ENCODE data around the gene IRX3.
"Not testable (repeated sequence)": the region's sequence is repeated elsewhere in the genome, so short reads cannot be mapped to it uniquely, and the experiment has no call there.

IRX3 gene

GRCh38 chr16:54268766-54269165 is 17.8 kb downstream of the IRX3 start:
- no peak for DNase-seq (ENCODE audit: low read depth)
- no peak overlapping the region for H3K4me3 ChIP-seq (ENCODE audit: low read depth, low read length)
- in situ Hi-C loops (cut with HindIII; ENCODE audit: low sequenced_read_pairs): no loop called here
- TF ChIP-seq, protein P1, sequence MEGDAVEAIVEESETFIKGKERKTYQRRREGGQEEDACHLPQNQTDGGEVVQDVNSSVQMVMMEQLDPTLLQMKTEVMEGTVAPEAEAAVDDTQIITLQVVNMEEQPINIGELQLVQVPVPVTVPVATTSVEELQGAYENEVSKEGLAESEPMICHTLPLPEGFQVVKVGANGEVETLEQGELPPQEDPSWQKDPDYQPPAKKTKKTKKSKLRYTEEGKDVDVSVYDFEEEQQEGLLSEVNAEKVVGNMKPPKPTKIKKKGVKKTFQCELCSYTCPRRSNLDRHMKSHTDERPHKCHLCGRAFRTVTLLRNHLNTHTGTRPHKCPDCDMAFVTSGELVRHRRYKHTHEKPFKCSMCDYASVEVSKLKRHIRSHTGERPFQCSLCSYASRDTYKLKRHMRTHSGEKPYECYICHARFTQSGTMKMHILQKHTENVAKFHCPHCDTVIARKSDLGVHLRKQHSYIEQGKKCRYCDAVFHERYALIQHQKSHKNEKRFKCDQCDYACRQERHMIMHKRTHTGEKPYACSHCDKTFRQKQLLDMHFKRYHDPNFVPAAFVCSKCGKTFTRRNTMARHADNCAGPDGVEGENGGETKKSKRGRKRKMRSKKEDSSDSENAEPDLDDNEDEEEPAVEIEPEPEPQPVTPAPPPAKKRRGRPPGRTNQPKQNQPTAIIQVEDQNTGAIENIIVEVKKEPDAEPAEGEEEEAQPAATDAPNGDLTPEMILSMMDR (IDR thresholded peaks at IDR 0.05; ENCODE audit: low read depth, low read length, missing control alignments): no peak

DNA sequence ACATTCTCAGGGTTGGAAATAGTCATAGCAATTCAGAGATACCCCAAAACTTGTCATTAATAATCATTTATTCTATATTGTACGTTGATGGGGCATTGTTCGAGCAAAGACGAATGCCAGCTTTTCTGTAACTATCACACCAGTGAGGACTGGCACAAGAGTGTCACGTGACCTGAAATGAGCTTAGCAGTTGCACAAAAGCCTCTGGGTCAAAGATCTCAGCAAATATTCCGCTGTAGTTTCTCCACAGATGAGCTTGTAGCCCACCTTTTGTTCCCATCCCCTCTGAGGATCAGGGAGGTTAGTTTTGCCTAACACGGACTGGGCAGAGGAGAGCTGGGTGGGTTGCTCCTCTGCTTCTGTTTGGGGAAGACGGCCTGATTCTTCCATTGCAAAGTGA is 18.2 kb downstream of the IRX3 start:
- no peak overlapping the region for H3K4me3 ChIP-seq (ENCODE audit: low read depth, low read length)
- in situ Hi-C loops (cut with HindIII; ENCODE audit: low sequenced_read_pairs): no loop called here
- DNase-seq (ENCODE audit: low read depth): no peak
- TF ChIP-seq, protein P1 (IDR thresholded peaks at IDR 0.05; ENCODE audit: low read depth, low read length, missing control alignments): no peak

DNA sequence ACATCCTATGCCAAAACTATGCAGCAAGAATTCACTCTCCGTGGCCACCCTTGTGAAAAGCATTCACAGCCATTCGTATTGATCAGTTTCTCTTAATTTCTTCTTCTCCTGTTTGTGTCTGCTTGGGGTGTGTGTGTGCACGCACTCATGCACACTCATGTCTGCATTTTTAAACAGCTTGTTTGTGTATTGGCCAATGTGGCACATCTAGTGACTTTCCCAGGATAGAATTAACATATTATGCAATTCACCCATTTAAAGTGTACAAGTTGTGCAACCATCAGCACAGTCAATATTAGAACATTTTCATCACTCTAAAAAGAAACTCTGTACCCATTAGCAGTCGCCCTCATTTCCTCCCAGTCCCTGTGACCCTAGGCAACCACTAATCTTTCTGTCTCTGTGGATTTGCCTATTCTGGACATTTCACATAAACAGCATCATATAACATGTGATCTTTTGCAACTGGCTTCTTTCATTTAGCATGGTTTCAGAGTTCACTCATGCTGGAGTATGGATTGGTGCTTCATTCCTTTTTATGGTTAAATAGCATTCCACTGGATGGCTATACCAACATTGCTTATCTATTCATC is 20.1 kb downstream of the IRX3 start:
- in situ Hi-C loops (cut with HindIII; ENCODE audit: low sequenced_read_pairs): no loop called here
- H3K4me3 ChIP-seq (ENCODE audit: low read depth, low read length): no peak overlapping the region
- no peak for DNase-seq (ENCODE audit: low read depth)
- TF ChIP-seq, protein P1 (IDR thresholded peaks at IDR 0.05; ENCODE audit: low read depth, low read length, missing control alignments): no peak

DNA sequence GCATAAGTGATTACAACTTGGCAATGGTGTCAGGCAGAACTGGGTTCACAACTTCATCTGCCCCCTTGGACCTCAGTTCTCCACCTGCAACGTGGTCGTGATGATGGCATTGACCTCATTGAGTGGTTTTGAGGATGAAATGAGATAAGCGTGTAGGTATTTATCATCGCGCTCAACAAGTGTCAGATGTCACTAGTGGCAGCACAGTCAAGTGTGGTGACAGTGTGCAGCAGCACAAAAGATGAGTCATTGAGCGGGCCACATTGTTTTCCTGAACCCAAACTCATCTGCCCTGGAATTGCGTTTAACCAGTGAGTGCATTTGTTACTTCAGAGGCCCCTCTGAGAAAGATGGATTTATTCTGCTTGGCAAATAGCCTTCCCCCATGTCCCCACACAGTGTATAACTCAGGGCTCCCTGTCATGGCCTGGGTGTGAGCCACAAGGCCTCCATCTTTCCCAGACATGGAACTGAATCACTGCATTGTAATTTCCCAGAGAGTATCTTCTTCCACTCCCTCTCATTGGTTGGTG is 20.9 kb downstream of the IRX3 start:
- TF ChIP-seq, protein P1 (IDR thresholded peaks at IDR 0.05; ENCODE audit: low read depth, low read length, missing control alignments): no peak
- DNase-seq (ENCODE audit: low read depth): no peak
- in situ Hi-C loops (cut with HindIII; ENCODE audit: low sequenced_read_pairs): no loop called here
- no peak overlapping the region for H3K4me3 ChIP-seq (ENCODE audit: low read depth, low read length)

- no peak for DNase-seq (ENCODE audit: low read depth)
- TF ChIP-seq, protein P1 (IDR thresholded peaks at IDR 0.05; ENCODE audit: low read depth, low read length, missing control alignments): no peak
- in situ Hi-C loops (cut with HindIII; ENCODE audit: low sequenced_read_pairs): no loop called here
- no peak overlapping the region for H3K4me3 ChIP-seq (ENCODE audit: low read depth, low read length)
These were observed 33.5 kb downstream of the IRX3 start for GRCh38 chr16:54253118-54253517.

- in situ Hi-C loops (cut with HindIII; ENCODE audit: low sequenced_read_pairs): no loop called here
- H3K4me3 ChIP-seq (ENCODE audit: low read depth, low read length): no peak overlapping the region
- no peak for DNase-seq (ENCODE audit: low read depth)
- TF ChIP-seq, protein P1 (IDR thresholded peaks at IDR 0.05; ENCODE audit: low read depth, low read length, missing control alignments): no peak
These were observed 37.5 kb downstream of the IRX3 start for GRCh38 chr16:54248863-54249710.

DNA sequence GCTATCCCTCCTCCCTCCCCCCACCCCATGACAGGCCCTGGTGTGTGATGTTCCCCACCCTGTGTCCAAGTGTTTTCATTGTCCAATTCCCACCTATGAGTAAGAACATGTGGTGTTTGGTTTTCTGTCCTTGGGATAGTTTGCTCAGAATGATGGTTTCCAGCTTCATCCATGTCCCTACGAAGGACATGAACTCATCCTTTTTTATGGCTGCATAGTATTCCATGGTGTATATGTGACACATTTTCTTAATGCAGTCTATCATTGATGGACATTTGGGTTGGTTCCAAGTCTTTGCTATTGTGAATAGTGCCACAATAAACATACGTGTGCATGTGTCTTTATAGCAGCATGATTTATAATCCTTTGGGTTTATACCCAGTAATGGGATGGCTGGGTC is 38.9 kb downstream of the IRX3 start:
- DNase-seq (ENCODE audit: low read depth); in situ Hi-C loops (cut with HindIII; ENCODE audit: low sequenced_read_pairs); H3K4me3 ChIP-seq (ENCODE audit: low read depth, low read length): not testable (repeated sequence)
